ENCODE measurements around the gene SORBS1. TPM values are rescaled to one million over a fixed set of nuclear protein-coding genes. Genes with fewer than 3 reads are reported as not detected.

The SORBS1 gene
- total and polyA plus RNA-seq, 8 donors: 34.4 to 713 (median 168) TPM

GRCh38 chr10:95375418-95375817, 185.8 kb downstream of the SORBS1 start:
- no peaks in the 10 kb centered on the region for H3K27me3 ChIP-seq
- H3K27ac ChIP-seq: peak overlapping the region in 2 of 5 donors; percentile 22 to 76
- no peak overlapping the region for H3K4me3 ChIP-seq
- intact Hi-C loops (cut with DNase I; ENCODE audit: low total_unique reads): loop anchor here (10.0 kb wide), 1 partner anchor 49 kb away; no protein-coding TSS in a partner anchor
- H3K4me1 ChIP-seq: peaks cover 5 to 55% (median 31%) of the 10 kb centered on the region in 4 donors
- H3K9me3 ChIP-seq: no peaks in the 10 kb centered on the region
- peaks cover 13 to 78% (median 54%) of the 10 kb centered on the region in 4 donors for H3K36me3 ChIP-seq
- WGBS, 5 donors: 83 to 94% (median 87%) methylated on average over 1 of the region's 1 CpG
- DNase-seq: no peak
- no peak for TF ChIP-seq POLR2AphosphoS5 (IDR thresholded peaks at IDR 0.05)
- TF ChIP-seq EP300 (IDR thresholded peaks at IDR 0.05): no peak
- TF ChIP-seq CTCF (IDR thresholded peaks at IDR 0.05): no peak
- no peak for TF ChIP-seq POLR2A (IDR thresholded peaks at IDR 0.05)

DNA sequence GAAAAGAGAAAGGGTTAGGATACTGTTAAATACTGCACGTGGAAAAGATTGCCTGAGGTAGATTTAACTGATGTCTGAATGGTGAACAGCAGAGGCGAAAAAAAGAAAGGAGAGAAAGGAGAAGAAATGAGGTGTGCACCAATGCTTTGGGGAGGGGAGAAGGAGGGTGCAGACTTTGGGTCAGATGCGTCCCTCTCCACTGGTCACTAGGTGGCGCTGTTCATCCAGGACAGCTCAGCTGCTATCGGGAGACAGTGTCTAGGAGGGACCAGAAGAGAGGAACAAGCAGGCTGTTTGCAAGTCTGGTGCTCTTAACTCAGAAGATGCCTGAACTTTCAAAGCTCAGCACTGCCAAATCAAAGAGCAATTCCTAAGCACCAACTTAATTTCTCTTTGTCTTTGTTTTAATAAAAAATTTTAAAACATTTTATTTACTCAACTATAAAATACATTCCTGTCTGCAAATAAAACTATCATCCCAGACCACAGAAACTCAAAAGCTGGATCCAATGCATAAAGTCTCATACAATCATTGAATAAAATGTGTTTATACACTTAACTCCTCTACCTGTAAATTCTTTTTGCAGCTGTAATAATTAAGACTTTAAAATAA, 186.5 kb downstream of the SORBS1 start:
- Histone ChIP-seq H3K27ac (peak overlapping the region in 2 of 5 donors; percentile 22 to 76), H3K27me3 (no peaks in the 10 kb centered on the region), H3K4me3 (no peak overlapping the region), H3K9me3 (no peaks in the 10 kb centered on the region), H3K4me1 (peaks cover 5 to 60% (median 28%) of the 10 kb centered on the region in 4 donors), H3K36me3 (peaks cover 13 to 78% (median 52%) of the 10 kb centered on the region in 4 donors)
- no peak for TF ChIP-seq POLR2A (IDR thresholded peaks at IDR 0.05)
- peak in 2 of 3 donors; percentile 24 to 78 for TF ChIP-seq POLR2AphosphoS5 (IDR thresholded peaks at IDR 0.05)
- TF ChIP-seq CTCF (IDR thresholded peaks at IDR 0.05): peak in 5 of 7 experiments; percentile 70 to 98 (median 89)
- 18 to 23% (median 20%) methylated on average over 5 of the region's 5 CpGs for WGBS, 5 donors
- intact Hi-C loops (cut with DNase I; ENCODE audit: low total_unique reads): loop anchor here (5.0 to 10.0 kb wide), 2 partner anchors 50 to 228 kb away; no protein-coding TSS in a partner anchor
- peak; percentile 81 to 92 for DNase-seq

- DNase-seq: no peak
- no peaks in the 10 kb centered on the region for H3K27me3 ChIP-seq
- no peaks in the 10 kb centered on the region for H3K9me3 ChIP-seq
- peak overlapping the region in 1 of 5 donors; percentile 3 for H3K27ac ChIP-seq
- peaks cover 3 to 58% (median 26%) of the 10 kb centered on the region in 4 donors for H3K4me1 ChIP-seq
- TF ChIP-seq CTCF (IDR thresholded peaks at IDR 0.05) (no peak), POLR2AphosphoS5 (IDR thresholded peaks at IDR 0.05) (no peak), POLR2A (IDR thresholded peaks at IDR 0.05) (no peak), EP300 (IDR thresholded peaks at IDR 0.05) (no peak)
- peaks cover 13 to 78% (median 46%) of the 10 kb centered on the region in 4 donors for H3K36me3 ChIP-seq
- H3K4me3 ChIP-seq: no peak overlapping the region
- intact Hi-C loops (cut with DNase I; ENCODE audit: low total_unique reads): loop anchor here (5.0 to 10.0 kb wide), 2 partner anchors 51 to 229 kb away; no protein-coding TSS in a partner anchor
Observed at GRCh38 chr10:95373660-95374059, 187.5 kb downstream of the SORBS1 start.

DNA sequence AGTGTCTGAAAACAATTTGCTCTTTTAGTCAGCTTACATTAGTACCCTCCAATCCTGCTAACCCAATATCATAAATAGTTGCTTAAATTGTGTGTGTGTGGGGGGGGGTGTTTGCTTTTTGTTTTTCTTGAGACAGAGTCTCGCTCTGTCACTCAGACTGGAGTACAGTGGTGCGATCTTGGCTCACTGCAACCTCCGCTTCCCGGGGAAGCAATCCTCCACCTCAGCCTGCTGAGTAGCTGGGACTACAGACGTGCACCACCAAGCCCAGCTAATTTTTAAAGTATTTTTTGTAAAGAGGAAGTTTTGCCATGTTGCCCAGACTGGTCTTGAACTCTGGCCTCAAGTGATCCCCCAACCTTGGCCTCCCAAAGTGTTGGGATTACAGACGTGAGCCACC, 196.8 kb downstream of the SORBS1 start:
- WGBS, 5 donors: 71 to 82% (median 76%) methylated on average over 6 of the region's 6 CpGs
- intact Hi-C loops (cut with DNase I; ENCODE audit: low total_unique reads): loop anchor here (5.0 kb wide), 1 partner anchor 117 kb away; no protein-coding TSS in a partner anchor
- Histone ChIP-seq H3K27me3 (no peaks in the 10 kb centered on the region), H3K27ac (peak overlapping the region in 4 of 5 donors; percentile 6 to 50 (median 28)), H3K4me1 (peaks cover 12 to 72% (median 38%) of the 10 kb centered on the region in 4 donors), H3K36me3 (peaks cover 0 to 51% (median 34%) of the 10 kb centered on the region in 4 donors), H3K4me3 (no peak overlapping the region), H3K9me3 (no peaks in the 10 kb centered on the region)
- TF ChIP-seq EP300 (IDR thresholded peaks at IDR 0.05): no peak
- TF ChIP-seq CTCF (IDR thresholded peaks at IDR 0.05): no peak
- TF ChIP-seq POLR2A (IDR thresholded peaks at IDR 0.05): no peak
- no peak for TF ChIP-seq POLR2AphosphoS5 (IDR thresholded peaks at IDR 0.05)
- DNase-seq: no peak
